Breast epithelium (tissue), 3 donors: ENCODE results near the gene C22orf31.

Source experiments
- POLR2A ChIP-seq: fragments of 450-650 bp; IDR thresholded peaks from one replicate; pipeline ENCODE4 v1.6.1; 2016; ENCODE audit warnings: antibody characterized with exemption, mild to moderate bottlenecking, moderate library complexity
- POLR2AphosphoS5 ChIP-seq, 3 donors: sonication (generic); formaldehyde crosslinking; IDR thresholded peaks; one replicate each; pipeline ENCODE4 v1.6.1; 2017; ENCODE audit warnings: antibody characterized with exemption in 3 of 3
- TF ChIP-seq, protein P1 (sequence below), 3 donors: fragments of 450-650 bp; IDR thresholded peaks; one replicate each; pipeline ENCODE4 v1.5.1; 2016 to 2017; ENCODE audit warnings: antibody characterized with exemption in 3 of 3, mild to moderate bottlenecking in 3 of 3, moderate library complexity in 3 of 3

DNA sequence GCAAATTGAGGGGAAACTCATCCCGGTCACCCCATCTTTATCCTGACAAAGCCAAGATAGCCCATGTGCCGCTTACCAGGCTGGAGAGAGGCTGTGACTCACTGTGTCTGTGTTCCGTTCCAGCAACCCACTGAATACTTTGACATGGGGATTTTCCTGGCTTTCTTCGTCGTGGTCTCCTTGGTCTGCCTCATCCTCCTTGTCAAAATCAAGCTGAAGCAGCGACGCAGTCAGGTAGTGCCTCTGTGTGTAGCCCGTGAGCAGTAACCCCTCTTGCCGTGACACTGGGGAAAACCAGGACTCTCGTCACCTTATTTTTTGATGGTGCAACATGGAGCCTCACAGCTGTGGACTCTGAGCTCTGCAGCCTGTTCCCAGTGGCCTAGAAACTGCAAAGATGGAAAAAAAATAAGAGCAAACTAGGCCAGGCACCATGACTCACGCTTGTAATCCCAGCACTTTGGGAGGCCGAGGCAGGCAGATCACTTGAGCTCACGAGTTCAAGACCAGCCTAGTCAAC, 16.9 kb downstream of the C22orf31 start:
- TF ChIP-seq POLR2A: no peak
- TF ChIP-seq, protein P1, sequence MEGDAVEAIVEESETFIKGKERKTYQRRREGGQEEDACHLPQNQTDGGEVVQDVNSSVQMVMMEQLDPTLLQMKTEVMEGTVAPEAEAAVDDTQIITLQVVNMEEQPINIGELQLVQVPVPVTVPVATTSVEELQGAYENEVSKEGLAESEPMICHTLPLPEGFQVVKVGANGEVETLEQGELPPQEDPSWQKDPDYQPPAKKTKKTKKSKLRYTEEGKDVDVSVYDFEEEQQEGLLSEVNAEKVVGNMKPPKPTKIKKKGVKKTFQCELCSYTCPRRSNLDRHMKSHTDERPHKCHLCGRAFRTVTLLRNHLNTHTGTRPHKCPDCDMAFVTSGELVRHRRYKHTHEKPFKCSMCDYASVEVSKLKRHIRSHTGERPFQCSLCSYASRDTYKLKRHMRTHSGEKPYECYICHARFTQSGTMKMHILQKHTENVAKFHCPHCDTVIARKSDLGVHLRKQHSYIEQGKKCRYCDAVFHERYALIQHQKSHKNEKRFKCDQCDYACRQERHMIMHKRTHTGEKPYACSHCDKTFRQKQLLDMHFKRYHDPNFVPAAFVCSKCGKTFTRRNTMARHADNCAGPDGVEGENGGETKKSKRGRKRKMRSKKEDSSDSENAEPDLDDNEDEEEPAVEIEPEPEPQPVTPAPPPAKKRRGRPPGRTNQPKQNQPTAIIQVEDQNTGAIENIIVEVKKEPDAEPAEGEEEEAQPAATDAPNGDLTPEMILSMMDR (IDR thresholded peaks at IDR 0.05): no peak
- no peak for TF ChIP-seq POLR2AphosphoS5 (IDR thresholded peaks at IDR 0.05)
